ENCODE results near the gene TOMM34.

The TOMM34 gene

GRCh38 chr20:44894959-44895358, 65.2 kb downstream of the TOMM34 start:
- no peak overlapping the region for H3K4me3 ChIP-seq (ENCODE audit: low read length, poor library complexity, severe bottlenecking)
- H3K36me3 ChIP-seq (ENCODE audit: insufficient read depth, low read length) = peaks cover 13% of the 10 kb centered on the region; the same call in 1 of the 2 replicates
- H3K79me2 ChIP-seq (ENCODE audit: insufficient read depth, low read length) = peaks cover 100% of the 10 kb centered on the region
- TF ChIP-seq EZH2phosphoT487 (IDR thresholded peaks at IDR 0.05; ENCODE audit: borderline replicate concordance) (no peak), CTCF (conservative IDR thresholded peaks at IDR 0.05; ENCODE audit: low read length) (no peak)
- H3K9me2 ChIP-seq (replicated peaks; ENCODE audit: low read depth, low read length) = no peaks in the 10 kb centered on the region
- H2AFZ ChIP-seq (ENCODE audit: low read length) = no peak overlapping the region
- no peak overlapping the region for H3K4me2 ChIP-seq (ENCODE audit: low read depth, low read length, poor library complexity, severe bottlenecking)
- H3K9me3 ChIP-seq (ENCODE audit: insufficient read depth, low read depth, low read length) = no peaks in the 10 kb centered on the region
- H3K9ac ChIP-seq (ENCODE audit: low read depth, low read length, poor library complexity, severe bottlenecking) = no peak overlapping the region
- peaks cover 54% of the 10 kb centered on the region for H3K4me1 ChIP-seq (ENCODE audit: insufficient read depth, low read length, poor library complexity, severe bottlenecking)
- 0 out of 2 replicates have a peak, but pooled peaks cover 1% of the 10 kb centered on the region for H3F3A ChIP-seq (ENCODE audit: low read depth)
- peaks cover 97% of the 10 kb centered on the region for H4K20me1 ChIP-seq (ENCODE audit: insufficient read depth, low read length, poor library complexity, severe bottlenecking)
- no peaks in the 10 kb centered on the region for H3K27me3 ChIP-seq (ENCODE audit: insufficient read depth, low read length, poor library complexity, severe bottlenecking)

Measured in Loucy (cell line).